HG03039 (cell line): ENCODE measurements around the gene NPHP3.
"Not testable (repeated sequence)": the region's sequence is repeated elsewhere in the genome, so short reads cannot be mapped to it uniquely, and the experiment has no call there.

Source experiments
- ATAC-seq: cut with Tn5 transposase; IDR thresholded peaks from one replicate; pipeline ENCODE4 v1.9.1; 2021; ENCODE audit warnings: mild to moderate bottlenecking, moderate library complexity; ENCODE audit not compliant: unreplicated experiment

NPHP3 gene

GRCh38 chr3:132722165-132723023 lies at the start of gene NPHP3:
NPHP3 (minus strand) TSS chr3:132722409; CDS start chr3:132722355, 54 bp downstream.
- peak; percentile 80 for ATAC-seq

- ATAC-seq, result no peak
Observed at GRCh38 chr3:132758740-132759139, 36.5 kb upstream of the NPHP3 start.

GRCh38 chr3:132756108-132756650 lies 34.0 kb upstream of the NPHP3 start:
- no peak for ATAC-seq

- ATAC-seq, result no peak
Observed at GRCh38 chr3:132753946-132754345, 31.7 kb upstream of the NPHP3 start.

GRCh38 chr3:132749786-132750185 lies 27.6 kb upstream of the NPHP3 start:
- ATAC-seq, result no peak

- not testable (repeated sequence) for ATAC-seq
Observed at GRCh38 chr3:132746720-132747119, 24.5 kb upstream of the NPHP3 start.

GRCh38 chr3:132738314-132738713 lies 16.1 kb upstream of the NPHP3 start:
- no peak for ATAC-seq

- no peak for ATAC-seq
Observed at GRCh38 chr3:132735589-132735988, 13.4 kb upstream of the NPHP3 start.

- ATAC-seq, result no peak
Observed at GRCh38 chr3:132730891-132731580, 8.8 kb upstream of the NPHP3 start.

GRCh38 chr3:132726341-132726823 lies 4.2 kb upstream of the NPHP3 start:
- ATAC-seq, result no peak

GRCh38 chr3:132723024-132723950 lies 1.1 kb upstream of the NPHP3 start:
- no peak for ATAC-seq

GRCh38 chr3:132721479-132722164 lies 587 bp downstream of the NPHP3 start:
- ATAC-seq, result peak; percentile 17

- no peak for ATAC-seq
Observed at GRCh38 chr3:132720228-132720627, 2.0 kb downstream of the NPHP3 start.

- ATAC-seq, result no peak
Observed at GRCh38 chr3:132716372-132716771, 5.8 kb downstream of the NPHP3 start.

GRCh38 chr3:132713977-132714727 lies 8.1 kb downstream of the NPHP3 start:
- ATAC-seq, result no peak

- no peak for ATAC-seq
Observed at GRCh38 chr3:132710311-132710710, 11.9 kb downstream of the NPHP3 start.

GRCh38 chr3:132709761-132710160 lies 12.4 kb downstream of the NPHP3 start:
- no peak for ATAC-seq

- no peak for ATAC-seq
Observed at GRCh38 chr3:132703733-132704132, 18.5 kb downstream of the NPHP3 start.

GRCh38 chr3:132695422-132695821 lies 26.8 kb downstream of the NPHP3 start:
- no peak for ATAC-seq
